Esophagus muscularis mucosa (tissue), 3 donors: ENCODE results near the gene MINDY3.

Source experiments
- CTCF ChIP-seq, 3 experiments: fragments of 200-600 bp in 2 of 3; fragments of 450-650 bp in 1 of 3; sonication (generic) in 2 of 3; IDR thresholded peaks; one replicate each; pipeline ENCODE4 v1.5.1; 2017 to 2019; ENCODE audit warnings: antibody characterized with exemption in 3 of 3, mild to moderate bottlenecking in 2 of 3, moderate library complexity in 1 of 3
- POLR2A ChIP-seq: fragments of 450-650 bp; IDR thresholded peaks from one replicate; pipeline ENCODE4 v1.6.1; 2017; ENCODE audit warnings: antibody characterized with exemption, moderate library complexity, mild to moderate bottlenecking, low read depth
- POLR2AphosphoS5 ChIP-seq, 2 donors: sonication (generic); formaldehyde crosslinking; IDR thresholded peaks; one replicate each; pipeline ENCODE4 v1.6.1; 2017; ENCODE audit warnings: antibody characterized with exemption in 2 of 2

- no peak for TF ChIP-seq POLR2A
- TF ChIP-seq CTCF (IDR thresholded peaks at IDR 0.05), result no peak
- TF ChIP-seq POLR2AphosphoS5 (IDR thresholded peaks at IDR 0.05), result no peak
These were observed 101.7 kb downstream of the MINDY3 start for GRCh38 chr10:15758618-15759017.
